GM21528 (cell line): ENCODE results near the gene SNRPD2.

ENCODE experiments used
- ATAC-seq: cut with Tn5 transposase; IDR thresholded peaks from one replicate; pipeline ENCODE4 v1.9.1; 2021; ENCODE audit warnings: mild to moderate bottlenecking, moderate library complexity; ENCODE audit not compliant: unreplicated experiment, low FRiP score

Gene SNRPD2

DNA sequence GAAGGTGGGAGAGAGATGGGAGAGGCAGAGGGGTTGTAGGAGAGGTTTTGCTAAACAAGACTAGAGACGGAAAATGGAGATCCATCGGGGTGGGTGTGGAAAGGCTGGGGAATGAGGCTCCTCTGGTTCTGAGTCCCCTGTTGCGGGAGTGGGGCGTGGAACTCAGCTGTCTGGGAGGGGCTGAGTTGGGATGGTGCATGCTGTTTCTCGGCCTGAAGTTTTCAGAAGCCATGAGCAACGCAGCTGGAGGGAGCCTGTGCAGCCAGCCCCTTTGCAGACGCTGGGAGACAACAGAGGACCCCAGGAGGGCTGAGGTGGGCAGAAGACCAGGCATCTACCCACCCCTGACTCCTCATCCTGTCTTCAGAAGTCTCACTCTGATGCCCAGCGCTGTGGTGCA lies 31.1 kb downstream of the SNRPD2 start:
- ATAC-seq, result no peak

DNA sequence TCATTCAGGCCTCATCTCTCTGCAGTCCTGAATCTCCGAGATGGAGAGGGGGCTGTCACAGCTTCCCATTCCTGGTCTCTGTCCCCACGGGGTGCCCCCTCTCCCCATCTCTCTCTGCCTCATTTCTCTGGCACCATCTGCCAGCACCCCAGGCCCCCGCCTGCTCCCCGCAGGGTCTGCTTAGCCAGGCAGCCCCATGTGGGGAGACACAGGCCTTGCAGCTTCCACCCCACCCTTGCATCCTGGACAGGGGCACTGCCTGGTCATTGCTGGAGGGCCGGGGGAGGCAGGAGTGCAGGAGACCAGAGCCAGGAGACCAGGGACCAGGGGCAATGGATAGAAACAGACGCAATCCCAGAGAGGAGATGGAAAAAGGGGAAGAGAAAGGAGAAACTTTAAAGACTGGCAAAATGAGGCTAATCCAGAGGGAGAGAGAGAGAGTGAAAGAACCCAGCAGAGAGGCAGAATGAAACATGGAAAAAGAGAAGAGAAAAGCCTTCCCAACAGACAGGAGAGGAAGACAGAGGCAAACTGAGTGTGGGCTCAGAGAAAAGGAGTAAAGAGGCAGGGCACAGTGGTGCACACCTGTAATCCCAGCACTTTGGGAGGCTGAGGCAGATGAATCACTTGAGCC lies 32.5 kb downstream of the SNRPD2 start:
- no peak for ATAC-seq

DNA sequence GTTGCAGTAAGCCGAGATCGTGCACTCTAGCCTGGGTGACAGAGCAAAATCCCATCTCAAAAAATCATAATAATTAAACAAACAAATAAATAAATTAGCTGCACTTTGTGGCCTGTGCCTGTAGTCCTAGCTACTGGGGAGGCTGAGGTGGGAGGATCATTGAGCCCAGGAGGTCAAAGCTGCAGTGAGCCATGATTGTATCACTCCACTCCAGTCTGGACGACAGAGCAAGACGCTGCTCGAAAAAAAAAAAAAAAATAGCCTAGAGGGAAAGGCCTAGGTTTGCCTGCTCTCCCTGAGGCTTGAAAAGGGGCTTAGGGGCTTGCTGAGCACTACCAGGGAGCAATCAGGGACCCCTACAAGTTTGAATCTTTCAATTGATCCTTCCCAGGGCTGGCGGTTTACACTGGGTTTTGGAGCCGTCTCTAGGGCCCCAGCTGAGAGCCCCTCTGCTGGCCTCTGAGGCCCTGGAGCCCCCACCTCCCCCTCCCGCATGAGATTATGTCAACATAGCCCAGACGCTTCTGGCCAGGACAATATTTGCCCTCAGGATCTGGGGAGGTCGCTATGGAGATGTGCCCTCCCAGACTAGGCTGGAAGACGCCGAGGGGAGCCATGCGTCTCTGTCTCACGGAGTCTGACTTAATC lies 34.1 kb downstream of the SNRPD2 start:
- no peak for ATAC-seq

DNA sequence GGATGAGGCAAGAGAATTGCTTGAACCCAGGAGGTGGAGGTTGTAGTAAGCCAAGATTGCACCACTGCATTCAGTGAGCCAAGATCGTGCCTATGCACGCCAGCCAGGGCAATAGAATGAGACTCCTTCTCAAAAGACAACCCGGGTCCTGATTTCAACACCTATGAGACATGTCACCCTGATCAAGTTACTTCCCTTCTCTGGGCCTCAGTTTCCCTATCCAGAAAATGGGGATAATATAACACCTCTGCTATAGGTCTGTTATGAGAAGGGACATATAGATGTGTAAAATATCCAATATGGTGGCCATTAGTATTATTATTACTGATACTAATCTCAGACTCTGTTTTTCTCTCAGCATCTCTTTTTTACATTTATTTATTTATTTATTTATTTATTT lies 36.7 kb downstream of the SNRPD2 start:
- ATAC-seq, result no peak

DNA sequence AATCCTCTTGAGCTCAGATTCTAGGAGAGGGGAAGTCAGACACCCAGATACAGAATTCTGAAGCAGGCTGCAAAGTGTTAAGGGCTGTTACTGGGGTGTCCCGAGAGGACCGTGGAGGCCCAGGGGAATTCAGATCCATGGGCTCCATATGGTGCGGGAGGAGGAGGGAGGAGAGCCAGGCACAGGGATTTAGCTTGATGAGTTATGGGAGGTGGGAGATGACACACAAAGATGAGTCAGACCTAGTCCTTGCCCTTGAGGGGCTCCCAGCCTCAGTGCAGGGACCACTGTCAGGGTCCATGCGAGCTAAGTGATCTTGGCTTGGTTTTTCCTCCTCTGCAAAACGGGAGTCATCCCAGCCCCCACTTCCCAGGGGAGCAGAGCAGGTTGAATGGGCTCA lies 38.1 kb downstream of the SNRPD2 start:
- ATAC-seq, result no peak

DNA sequence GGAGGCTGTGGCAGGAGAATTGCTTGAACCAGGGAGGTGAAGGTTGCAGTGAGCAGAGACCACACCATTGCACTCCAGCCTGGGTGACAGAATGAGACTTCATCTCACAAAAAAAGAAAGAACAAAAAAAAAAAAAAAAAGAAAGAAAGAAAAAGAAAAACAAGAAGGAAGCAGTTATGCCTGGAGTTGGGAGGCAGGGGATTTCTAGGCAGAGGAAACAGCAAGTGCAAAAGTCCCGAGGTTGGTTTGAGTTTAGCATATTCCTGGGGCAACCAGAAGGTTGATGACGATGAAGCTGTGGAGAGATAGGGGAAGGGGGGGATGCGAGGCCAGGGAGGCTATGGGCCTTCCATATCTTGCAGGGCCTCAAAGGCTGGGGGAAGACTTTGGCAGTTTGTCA lies 41.0 kb downstream of the SNRPD2 start:
- ATAC-seq, result no peak

DNA sequence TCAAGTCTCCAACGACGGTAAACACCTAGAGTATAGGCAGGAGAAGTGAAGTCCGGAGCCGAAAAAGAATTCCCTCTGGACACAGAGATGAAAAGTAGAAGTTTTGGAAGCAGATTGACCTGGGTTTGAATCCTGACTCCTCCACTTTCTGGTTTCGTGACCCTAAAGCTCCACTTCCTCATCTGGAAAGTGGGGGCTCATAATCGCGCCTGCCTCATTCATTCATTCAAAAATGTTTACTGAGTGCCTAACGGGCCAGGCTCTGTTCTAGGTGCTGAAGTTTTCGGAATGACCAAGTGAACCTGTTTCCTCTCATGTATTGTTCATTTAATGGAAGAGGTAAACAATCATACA lies 45.4 kb downstream of the SNRPD2 start:
- no peak for ATAC-seq

DNA sequence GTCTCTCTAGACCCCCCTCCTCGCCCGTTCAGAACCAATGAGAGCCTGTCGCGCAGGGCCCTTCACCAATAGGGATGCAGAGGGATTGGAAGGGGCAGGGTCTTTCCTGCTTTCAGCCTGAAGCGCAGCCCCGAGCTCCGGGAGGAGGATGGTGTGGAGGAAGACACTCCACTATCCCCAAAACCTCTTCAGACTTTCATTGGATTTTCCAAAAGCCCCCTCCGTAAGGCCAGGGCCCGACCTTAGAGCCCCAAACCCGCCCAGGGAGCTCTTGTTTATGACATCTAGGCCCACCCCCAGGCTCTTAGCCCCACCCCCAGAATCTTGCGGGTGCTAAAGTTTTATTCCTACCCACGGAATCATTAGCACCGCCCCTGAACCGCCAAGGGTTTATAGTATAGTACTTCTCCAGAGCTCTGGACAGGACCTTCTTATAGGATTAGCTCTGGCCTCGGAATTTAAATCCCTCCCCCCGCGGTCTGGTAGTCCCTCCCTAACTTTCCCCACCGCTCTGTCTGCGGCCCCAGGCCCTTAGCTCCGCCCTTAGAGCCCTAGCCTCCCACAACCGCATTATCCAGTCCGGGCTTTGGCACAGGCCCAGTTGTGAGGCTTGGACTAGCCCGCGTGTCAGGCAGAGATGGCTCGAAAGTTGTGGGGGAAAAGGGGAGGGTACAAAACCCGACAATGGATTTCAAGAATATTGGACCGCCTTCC lies 46.0 kb downstream of the SNRPD2 start:
- no peak for ATAC-seq

DNA sequence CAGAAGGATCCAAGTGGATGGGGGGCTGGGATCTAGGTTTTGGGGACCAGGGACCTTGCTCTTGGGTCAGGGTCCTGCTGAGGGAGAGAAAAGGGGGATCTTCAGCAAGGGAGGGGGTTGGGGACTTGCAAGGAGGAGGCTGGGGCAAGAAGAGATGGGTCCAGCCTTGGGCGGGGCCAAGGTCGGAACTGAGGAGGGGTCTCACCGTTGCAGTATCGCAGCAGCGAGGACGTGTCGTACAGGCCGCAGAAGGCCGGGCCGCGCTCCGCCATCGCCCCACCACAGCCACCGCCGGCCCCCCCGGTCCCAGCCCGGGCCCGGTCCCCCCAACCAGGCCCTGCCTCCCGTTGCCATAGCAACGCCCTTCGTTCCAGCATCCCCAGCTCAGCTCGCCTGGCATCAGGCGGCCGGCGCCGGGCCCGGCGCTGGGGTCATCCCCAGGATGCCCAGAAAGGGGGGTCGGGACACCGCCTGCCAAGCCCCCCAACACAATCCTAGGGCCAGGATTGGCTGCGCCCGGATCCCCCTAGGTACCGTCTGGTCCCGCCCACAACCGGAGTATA lies 46.6 kb downstream of the SNRPD2 start:
- ATAC-seq, result no peak

DNA sequence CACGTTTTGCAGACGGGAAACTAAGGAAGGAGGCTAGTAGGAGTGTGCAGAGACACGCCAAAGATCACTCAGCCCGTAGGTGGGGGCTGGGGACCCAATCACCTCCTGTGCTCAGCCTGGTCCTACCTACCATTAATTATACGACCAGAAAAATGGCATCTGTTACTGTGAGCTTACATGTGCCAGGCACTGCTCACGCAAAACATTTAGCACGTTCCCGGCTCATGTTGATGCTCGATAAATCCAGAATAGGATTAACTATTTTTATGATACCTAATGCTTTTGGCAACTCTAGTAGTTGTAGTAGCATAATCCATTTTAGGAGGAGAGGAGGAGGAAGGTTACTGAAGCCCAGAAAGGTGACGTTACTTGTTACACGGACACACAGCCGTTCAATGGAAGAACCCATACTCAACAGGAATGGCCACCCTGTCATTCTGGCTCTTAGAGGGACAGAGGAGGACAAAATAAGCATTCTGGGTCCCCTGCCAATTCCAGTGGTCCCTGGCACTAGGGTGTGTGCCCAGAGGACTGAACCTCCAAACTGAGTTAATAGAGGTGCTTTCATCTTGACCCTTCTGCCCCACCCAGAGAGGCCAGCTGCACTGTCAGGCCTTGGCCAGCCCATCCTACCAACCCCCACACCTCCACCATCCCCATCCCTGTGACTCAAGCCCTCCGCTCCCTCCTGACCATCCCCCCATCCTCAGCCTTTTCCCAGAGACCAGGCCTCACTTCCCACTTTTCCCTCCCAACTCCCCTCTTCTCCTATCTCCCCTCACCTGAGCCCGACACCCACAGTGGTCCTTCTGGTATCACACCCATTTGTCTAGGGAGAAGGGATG lies 47.6 kb downstream of the SNRPD2 start:
- no peak for ATAC-seq

DNA sequence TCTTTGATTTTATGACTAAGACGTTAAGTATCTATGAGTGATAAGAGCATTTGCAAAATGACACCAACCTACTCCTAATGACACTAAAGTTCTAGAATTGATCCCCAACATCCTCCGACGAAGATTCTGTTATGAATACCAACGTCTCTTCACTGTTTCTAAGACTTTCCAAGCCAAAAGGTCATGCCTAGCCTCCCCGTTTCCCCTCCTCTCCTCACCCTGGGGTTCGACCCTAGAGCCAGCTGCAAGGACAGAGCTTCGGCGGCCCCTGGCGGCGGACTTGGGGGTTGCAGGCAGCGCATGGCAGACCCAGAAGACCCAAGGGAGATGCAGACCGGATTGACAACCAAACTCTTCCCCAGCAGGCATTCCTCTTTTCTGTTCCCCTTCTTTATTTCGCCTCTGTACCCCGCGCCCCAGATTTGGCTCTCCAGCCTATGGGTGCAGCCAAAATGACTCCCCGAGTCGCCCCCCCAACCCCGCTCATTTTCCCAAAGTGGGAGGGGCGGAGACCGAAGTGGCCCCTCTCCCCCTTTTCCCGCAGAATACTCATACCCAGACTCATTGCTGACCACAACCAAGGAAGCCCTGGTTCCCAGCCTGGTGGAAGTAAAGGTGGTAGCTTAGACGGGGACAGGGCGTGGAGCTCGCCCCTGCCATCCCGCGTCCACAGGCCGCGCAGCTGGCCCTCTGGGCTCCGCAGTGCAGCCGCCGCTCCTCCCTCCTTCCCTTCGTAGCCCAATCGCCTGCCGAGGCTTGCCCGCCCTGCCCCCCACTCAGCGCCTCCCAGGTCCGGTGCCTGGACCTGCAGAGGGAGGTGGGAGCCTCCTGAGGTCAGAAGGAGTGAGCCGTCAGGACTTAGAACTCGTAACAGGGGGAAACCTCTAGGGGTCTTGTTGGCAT lies 48.5 kb downstream of the SNRPD2 start:
- ATAC-seq, result peak; percentile 29

DNA sequence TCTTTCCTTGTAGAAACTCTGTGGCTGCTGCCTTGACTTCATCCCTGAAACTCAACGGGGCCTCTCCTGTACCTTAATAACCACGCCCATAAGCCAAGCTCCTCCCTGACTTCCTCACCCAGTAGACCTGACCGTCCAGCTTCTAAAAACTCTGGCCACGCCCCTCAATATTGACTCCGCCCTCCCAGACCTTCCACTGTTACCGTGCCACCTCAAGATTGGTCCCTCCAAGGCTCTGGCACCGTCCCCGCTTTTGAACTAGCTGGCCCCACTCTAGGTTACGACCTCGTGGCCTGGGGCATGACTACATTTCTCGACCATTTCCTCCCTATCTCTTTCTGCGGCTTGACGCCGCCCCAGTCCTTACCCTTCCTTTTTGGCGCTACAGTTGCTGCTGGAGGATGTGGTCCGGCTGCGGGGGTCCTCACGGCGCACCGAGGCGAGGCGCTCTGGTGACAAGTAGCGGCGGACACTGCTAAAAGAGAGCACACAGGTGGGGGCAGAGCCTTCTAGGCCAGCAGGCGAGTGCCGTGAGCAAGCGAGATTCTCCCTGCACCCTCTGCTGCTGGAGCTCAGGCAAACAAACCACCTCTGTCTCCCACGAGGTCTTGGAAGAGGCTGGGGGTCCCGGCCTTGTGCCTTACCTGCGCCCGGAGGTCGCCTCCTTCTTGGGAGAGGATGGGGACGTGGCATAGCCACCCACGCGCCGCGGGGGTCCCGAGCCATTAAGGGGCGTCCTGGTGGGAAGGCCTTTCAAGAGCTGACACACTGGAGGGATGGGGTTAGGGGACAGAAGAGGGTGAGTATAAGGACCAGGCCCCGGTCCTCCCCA lies 50.3 kb downstream of the SNRPD2 start:
- peak; percentile 32 for ATAC-seq

DNA sequence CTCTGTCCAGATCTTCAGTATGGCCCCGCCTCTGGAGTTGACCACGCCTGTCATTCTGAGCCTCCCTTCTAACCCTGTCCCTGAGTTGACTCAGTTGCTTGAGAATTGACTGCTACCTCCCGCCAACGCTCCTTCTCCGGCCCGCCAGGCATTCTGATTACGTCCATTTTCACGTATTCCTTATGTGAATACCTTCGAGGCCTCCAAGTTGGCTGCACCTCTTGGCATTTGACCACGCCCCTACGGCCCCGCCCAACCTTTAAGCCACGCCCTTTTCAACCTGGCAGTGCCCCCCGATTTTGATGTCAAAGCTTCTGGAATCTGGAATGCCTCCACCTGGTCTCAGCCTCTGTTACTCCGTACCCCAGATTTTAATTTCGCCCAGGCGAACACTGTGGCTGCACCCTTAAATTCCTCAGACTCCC lies 50.9 kb downstream of the SNRPD2 start:
- no peak for ATAC-seq

DNA sequence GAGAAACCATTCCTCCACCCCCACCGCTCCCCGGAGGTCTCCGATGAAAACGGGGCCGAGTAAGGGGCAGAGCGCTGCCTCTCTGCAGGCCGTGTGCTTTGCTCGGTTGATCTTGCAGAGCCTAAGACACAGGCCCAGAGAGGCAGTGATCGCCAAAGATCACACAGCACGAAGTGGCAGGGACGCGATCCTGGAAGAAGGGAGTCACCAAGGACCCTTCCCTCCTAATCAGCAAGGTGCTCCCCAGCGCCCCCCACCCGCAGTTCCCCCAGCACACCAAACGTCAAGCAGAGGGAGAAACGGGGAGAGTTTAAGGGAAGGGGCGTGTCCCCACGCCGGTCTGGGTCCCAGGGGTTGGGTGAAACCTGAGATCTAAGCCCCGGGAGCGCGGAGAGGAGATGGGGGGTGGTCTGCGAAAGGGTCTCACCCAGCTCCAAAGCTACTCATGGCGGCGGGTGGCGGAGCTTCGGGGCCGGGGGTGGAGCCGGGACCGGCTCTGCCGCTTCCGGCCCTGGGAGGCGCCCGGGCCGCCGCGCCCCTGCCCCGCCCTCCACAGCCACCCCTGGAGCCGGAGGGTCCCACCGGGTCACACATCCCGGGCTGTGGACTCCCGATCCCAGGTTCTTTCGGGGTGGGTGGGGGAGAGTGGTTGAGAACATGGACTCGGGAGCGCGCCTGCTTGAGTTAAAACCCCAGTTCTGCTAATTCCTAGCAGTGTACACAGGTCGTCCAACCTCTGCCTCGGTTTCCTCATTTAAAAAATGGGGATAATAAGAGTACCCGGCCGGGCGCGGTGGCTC lies 52.6 kb downstream of the SNRPD2 start, which contains the start of gene EML2:
TSS of gene EML2 (minus strand) at position 468 of the 800 bp plus-strand sequence. CDS start at position 447, 21 bp downstream.
- no peak for ATAC-seq

DNA sequence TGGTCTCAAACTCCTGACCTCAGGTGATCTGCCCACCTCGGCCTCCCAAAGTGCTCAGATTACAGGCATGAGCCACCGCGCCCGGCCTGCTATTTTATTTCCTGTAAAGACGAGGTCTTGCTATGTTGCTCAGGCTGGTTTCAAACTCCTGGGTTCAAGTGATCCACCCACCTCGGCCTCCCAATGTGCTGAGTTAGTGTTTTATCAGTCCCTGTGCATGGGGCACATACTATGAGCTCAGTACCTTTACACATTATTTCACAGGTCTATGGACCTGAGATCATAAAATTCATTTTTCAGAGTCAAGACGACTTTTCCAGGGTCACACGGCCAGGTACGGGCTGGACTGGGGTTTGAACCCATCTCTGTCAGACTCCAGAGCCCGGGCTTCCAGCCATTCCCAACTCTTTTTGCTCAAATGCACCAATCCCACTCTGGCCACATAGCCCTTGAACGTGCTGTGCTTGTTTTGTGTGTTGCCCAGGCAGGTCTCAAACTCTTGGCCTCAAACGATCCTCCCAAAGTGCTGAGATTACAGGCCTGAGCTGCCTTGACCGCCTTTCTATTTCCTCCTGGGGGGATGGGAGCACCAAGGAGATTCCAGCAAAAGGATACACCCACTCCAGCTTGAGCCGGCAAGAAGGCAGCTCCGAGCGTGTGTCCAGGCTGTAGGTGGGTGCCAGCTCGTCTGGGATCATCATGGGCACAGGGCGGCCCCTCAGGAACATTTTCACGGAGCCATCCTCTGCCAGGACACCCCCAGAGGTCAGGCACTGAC lies 53.7 kb downstream of the SNRPD2 start:
- no peak for ATAC-seq
